HTERT RPE-1 (cell line): Measurements from ENCODE around the gene CHAC2.
"Not testable (repeated sequence)": the region's sequence is repeated elsewhere in the genome, so short reads cannot be mapped to it uniquely, and the experiment has no call there.

Experiments
- in situ Hi-C: fragments of 300-500 bp; cut with MboI; formaldehyde crosslinking; loops from 4 replicates; pipeline ENCODE4 v1.14.3; 2020; ENCODE audit warnings: low sequenced_read_pairs

Gene CHAC2

GRCh38 chr2:53767405-53768241, at the start of gene CHAC2:
Gene CHAC2, plus strand, starts transcription at chr2:53767804. Its CDS starts 83 bp downstream, at chr2:53767887.
- in situ Hi-C loops = no loop called here

- in situ Hi-C loops = not testable (repeated sequence)
Measured at GRCh38 chr2:53720944-53721343, 46.7 kb upstream of the CHAC2 start.

GRCh38 chr2:53724536-53724935, 43.1 kb upstream of the CHAC2 start:
- in situ Hi-C loops = no loop called here

- in situ Hi-C loops = no loop called here
Measured at GRCh38 chr2:53725662-53726061, 41.9 kb upstream of the CHAC2 start.

GRCh38 chr2:53727921-53728320, 39.7 kb upstream of the CHAC2 start:
- in situ Hi-C loops = no loop called here

GRCh38 chr2:53729143-53729762, 38.4 kb upstream of the CHAC2 start:
- in situ Hi-C loops = no loop called here

GRCh38 chr2:53737091-53737490, 30.5 kb upstream of the CHAC2 start:
- in situ Hi-C loops = no loop called here

- in situ Hi-C loops = no loop called here
Measured at GRCh38 chr2:53739032-53739431, 28.6 kb upstream of the CHAC2 start.

- in situ Hi-C loops = no loop called here
Measured at GRCh38 chr2:53740170-53740569, 27.4 kb upstream of the CHAC2 start.

- in situ Hi-C loops = no loop called here
Measured at GRCh38 chr2:53744395-53745065, 23.1 kb upstream of the CHAC2 start.

- in situ Hi-C loops = no loop called here
Measured at GRCh38 chr2:53750041-53750768, 17.4 kb upstream of the CHAC2 start.

- in situ Hi-C loops = no loop called here
Measured at GRCh38 chr2:53751728-53752127, 15.9 kb upstream of the CHAC2 start.

GRCh38 chr2:53752385-53752784, 15.2 kb upstream of the CHAC2 start:
- in situ Hi-C loops = no loop called here

GRCh38 chr2:53753041-53753440, 14.6 kb upstream of the CHAC2 start:
- in situ Hi-C loops = no loop called here

GRCh38 chr2:53755121-53755520, 12.5 kb upstream of the CHAC2 start:
- in situ Hi-C loops = no loop called here

GRCh38 chr2:53756644-53757043, 11.0 kb upstream of the CHAC2 start:
- in situ Hi-C loops = no loop called here

GRCh38 chr2:53757206-53757605, 10.4 kb upstream of the CHAC2 start:
- in situ Hi-C loops = not testable (repeated sequence)

GRCh38 chr2:53765767-53766166, 1.8 kb upstream of the CHAC2 start:
- in situ Hi-C loops = no loop called here

GRCh38 chr2:53768242-53768542, 588 bp downstream of the CHAC2 start:
- in situ Hi-C loops = no loop called here

GRCh38 chr2:53769318-53769945, 1.8 kb downstream of the CHAC2 start:
- in situ Hi-C loops = no loop called here

- in situ Hi-C loops = no loop called here
Measured at GRCh38 chr2:53770264-53770663, 2.7 kb downstream of the CHAC2 start.
